Measurements from ENCODE around the gene MYL12A. TPM values are rescaled to one million over a fixed set of nuclear protein-coding genes. Genes with fewer than 3 reads are reported as not detected.

The MYL12A gene
- total RNA-seq, 1 donor from 2014 or later: 702 TPM

GRCh38 chr18:3283908-3284307 lies 36.3 kb downstream of the MYL12A start:
- H3K4me3 ChIP-seq (ENCODE audit: low read depth, low read length): no peak overlapping the region
- DNase-seq (ENCODE audit: low read depth): no peak
- FAIRE-seq: no peak
- H3K27me3 ChIP-seq (ENCODE audit: control insufficient read depth, insufficient read depth, low read length): no peaks in the 10 kb centered on the region
- no peaks in the 10 kb centered on the region for H3K36me3 ChIP-seq (ENCODE audit: control insufficient read depth, insufficient read depth, low read length)
- no peak for TF ChIP-seq CTCF (IDR thresholded peaks at IDR 0.05; ENCODE audit: insufficient read depth, low read length, severe bottlenecking)

GRCh38 chr18:3284501-3284900 lies 36.9 kb downstream of the MYL12A start:
- FAIRE-seq (no peak), DNase-seq (ENCODE audit: low read depth) (no peak)
- Histone ChIP-seq H3K27me3 (ENCODE audit: control insufficient read depth, insufficient read depth, low read length) (no peaks in the 10 kb centered on the region), H3K36me3 (ENCODE audit: control insufficient read depth, insufficient read depth, low read length) (no peaks in the 10 kb centered on the region), H3K4me3 (ENCODE audit: low read depth, low read length) (no peak overlapping the region)
- no peak for TF ChIP-seq CTCF (IDR thresholded peaks at IDR 0.05; ENCODE audit: insufficient read depth, low read length, severe bottlenecking)

GRCh38 chr18:3286159-3286558 lies 38.6 kb downstream of the MYL12A start:
- no peak for FAIRE-seq
- no peak overlapping the region for H3K4me3 ChIP-seq (ENCODE audit: low read depth, low read length)
- DNase-seq (ENCODE audit: low read depth): no peak

GRCh38 chr18:3293196-3293951 lies 45.8 kb downstream of the MYL12A start:
- peak; percentile 28 for FAIRE-seq
- no peak for DNase-seq (ENCODE audit: low read depth)

More at GRCh38 chr18:3286159-3286558, 38.6 kb downstream of the MYL12A start:
- no peaks in the 10 kb centered on the region for H3K36me3 ChIP-seq (ENCODE audit: control insufficient read depth, insufficient read depth, low read length)
- no peaks in the 10 kb centered on the region for H3K27me3 ChIP-seq (ENCODE audit: control insufficient read depth, insufficient read depth, low read length)
- no peak for TF ChIP-seq CTCF (IDR thresholded peaks at IDR 0.05; ENCODE audit: insufficient read depth, low read length, severe bottlenecking)

GRCh38 chr18:3294435-3295080 lies 47.0 kb downstream of the MYL12A start:
- DNase-seq (ENCODE audit: low read depth) (no peak), FAIRE-seq (no peak)
- no peak for TF ChIP-seq CTCF (IDR thresholded peaks at IDR 0.05; ENCODE audit: insufficient read depth, low read length, severe bottlenecking)
- H3K27me3 ChIP-seq (ENCODE audit: control insufficient read depth, insufficient read depth, low read length): no peaks in the 10 kb centered on the region
- no peaks in the 10 kb centered on the region for H3K36me3 ChIP-seq (ENCODE audit: control insufficient read depth, insufficient read depth, low read length)
- H3K4me3 ChIP-seq (ENCODE audit: low read depth, low read length): no peak overlapping the region

More at GRCh38 chr18:3293196-3293951, 45.8 kb downstream of the MYL12A start:
- Histone ChIP-seq H3K36me3 (ENCODE audit: control insufficient read depth, insufficient read depth, low read length) (no peaks in the 10 kb centered on the region), H3K4me3 (ENCODE audit: low read depth, low read length) (no peak overlapping the region), H3K27me3 (ENCODE audit: control insufficient read depth, insufficient read depth, low read length) (no peaks in the 10 kb centered on the region)
- TF ChIP-seq CTCF (IDR thresholded peaks at IDR 0.05; ENCODE audit: insufficient read depth, low read length, severe bottlenecking): no peak
